Lung (tissue), 12 donors: Measurements from ENCODE around the gene ACTA1. TPM values are rescaled to one million over a fixed set of nuclear protein-coding genes. Genes with fewer than 3 reads are reported as not detected.
A peak's percentile ranks its signal among the peaks of the same experiment; 100 is the strongest.

Experiments used
- ATAC-seq: fragments of 200-7000 bp; cut with Tn5 transposase; one replicate; pipeline ENCODE4 v1.9.1; 2020; ENCODE audit warnings: moderate number of reproducible peaks; ENCODE audit not compliant: insufficient read depth, low FRiP score
- DNase-seq, 3 donors: peaks; one replicate each; pipeline ENCODE4 v3.0.0-alpha.2; 2013 to 2017
- H3K27ac ChIP-seq, 2 donors: one replicate each; pipeline ENCODE4 v1.5.1; 2013; ENCODE audit warnings: mild to moderate bottlenecking in 2 of 2, moderate library complexity in 2 of 2, control low read depth in 1 of 2, inconsistent platforms in 1 of 2, low read depth in 1 of 2, low read length in 1 of 2
- H3K27me3 ChIP-seq, 3 donors: one replicate each; pipeline ENCODE4 v1.5.1; 2013; ENCODE audit warnings: low read length in 2 of 3; ENCODE audit not compliant: control insufficient read depth in 3 of 3, insufficient read depth in 3 of 3
- H3K36me3 ChIP-seq, 4 donors: one replicate each; pipeline ENCODE4 v1.5.1; 2013; ENCODE audit warnings: low read length in 4 of 4, mild to moderate bottlenecking in 1 of 4, moderate library complexity in 1 of 4; ENCODE audit not compliant: control insufficient read depth in 4 of 4, insufficient read depth in 4 of 4
- H3K4me1 ChIP-seq, 5 donors: one replicate each; pipeline ENCODE4 v1.5.1; 2013; ENCODE audit warnings: low read length in 5 of 5, mild to moderate bottlenecking in 2 of 5, moderate library complexity in 1 of 5; ENCODE audit not compliant: control insufficient read depth in 5 of 5, insufficient read depth in 5 of 5
- H3K4me3 ChIP-seq: one replicate; pipeline ENCODE4 v1.5.1; 2013; ENCODE audit warnings: mild to moderate bottlenecking, control low read depth, moderate library complexity
- H3K9ac ChIP-seq, 2 donors: one replicate each; pipeline ENCODE4 v1.5.1; 2013; ENCODE audit warnings: low read length in 2 of 2, control low read depth in 1 of 2; ENCODE audit not compliant: insufficient read depth in 1 of 2
- H3K9me3 ChIP-seq, 4 donors: one replicate each; pipeline ENCODE4 v1.5.1; 2013; ENCODE audit warnings: low read length in 3 of 4, mild to moderate bottlenecking in 1 of 4, moderate library complexity in 1 of 4; ENCODE audit not compliant: control insufficient read depth in 4 of 4, insufficient read depth in 3 of 4
- WGBS, 2 donors: extraction: QIAGEN DNeasy Blood & Tissue Kit; methylation state at CpG; one replicate each; pipeline ENCODE4 v1.1.7; 2013; 5-methylcytosine and 5-hydroxymethylcytosine counted together
- polyA plus RNA-seq, 2 donors: library from polyadenylated mRNA; stranded (reverse); fragments of 200-250 nt; gene quantifications; one replicate each; pipeline ENCODE4 v1.2.1, GENCODE V29; 2013
- total RNA-seq, 2 donors: library from RNA; depleted of rRNA in 1 of 2; stranded (reverse); fragments of >200 nt in 1 of 2; gene quantifications; one replicate each; pipeline ENCODE4 v1.2.1, GENCODE V29; 2014 to 2021
- TF ChIP-seq, protein P1 (sequence below): IDR thresholded peaks from 2 replicates; pipeline ENCODE4 v1.5.1; 2012; ENCODE audit warnings: mild to moderate bottlenecking; ENCODE audit errors: control extremely low read depth, extremely low read depth
- donor health status: control.
- donor health status: control.
- donor health status: Bipolar disorder and iron deficiency.
- donor health status: healthy.
- donor health status: DM: yes; HTN: yes; CAD: no.

Gene ACTA1
- total and polyA plus RNA-seq, 4 donors, result 0.33 to 1.4 (median 0.77) TPM

- TF ChIP-seq, protein P1, sequence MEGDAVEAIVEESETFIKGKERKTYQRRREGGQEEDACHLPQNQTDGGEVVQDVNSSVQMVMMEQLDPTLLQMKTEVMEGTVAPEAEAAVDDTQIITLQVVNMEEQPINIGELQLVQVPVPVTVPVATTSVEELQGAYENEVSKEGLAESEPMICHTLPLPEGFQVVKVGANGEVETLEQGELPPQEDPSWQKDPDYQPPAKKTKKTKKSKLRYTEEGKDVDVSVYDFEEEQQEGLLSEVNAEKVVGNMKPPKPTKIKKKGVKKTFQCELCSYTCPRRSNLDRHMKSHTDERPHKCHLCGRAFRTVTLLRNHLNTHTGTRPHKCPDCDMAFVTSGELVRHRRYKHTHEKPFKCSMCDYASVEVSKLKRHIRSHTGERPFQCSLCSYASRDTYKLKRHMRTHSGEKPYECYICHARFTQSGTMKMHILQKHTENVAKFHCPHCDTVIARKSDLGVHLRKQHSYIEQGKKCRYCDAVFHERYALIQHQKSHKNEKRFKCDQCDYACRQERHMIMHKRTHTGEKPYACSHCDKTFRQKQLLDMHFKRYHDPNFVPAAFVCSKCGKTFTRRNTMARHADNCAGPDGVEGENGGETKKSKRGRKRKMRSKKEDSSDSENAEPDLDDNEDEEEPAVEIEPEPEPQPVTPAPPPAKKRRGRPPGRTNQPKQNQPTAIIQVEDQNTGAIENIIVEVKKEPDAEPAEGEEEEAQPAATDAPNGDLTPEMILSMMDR, result no peak
- H3K36me3 ChIP-seq, result peaks cover 6 to 31% (median 15%) of the 10 kb centered on the region in 4 donors
- 91 to 94% methylated on average over 4 of the region's 4 CpGs for WGBS, 2 donors
- ATAC-seq, result no peak
- H3K9ac ChIP-seq, result no peak overlapping the region
- no peak for DNase-seq
- H3K27me3 ChIP-seq, result no peaks in the 10 kb centered on the region
- no peaks in the 10 kb centered on the region for H3K9me3 ChIP-seq
- no peak overlapping the region for H3K4me3 ChIP-seq
- H3K27ac ChIP-seq, result no peak overlapping the region
- no peaks in the 10 kb centered on the region for H3K4me1 ChIP-seq
Observed at GRCh38 chr1:229454056-229454455, 20.2 kb upstream of the ACTA1 start.

DNA sequence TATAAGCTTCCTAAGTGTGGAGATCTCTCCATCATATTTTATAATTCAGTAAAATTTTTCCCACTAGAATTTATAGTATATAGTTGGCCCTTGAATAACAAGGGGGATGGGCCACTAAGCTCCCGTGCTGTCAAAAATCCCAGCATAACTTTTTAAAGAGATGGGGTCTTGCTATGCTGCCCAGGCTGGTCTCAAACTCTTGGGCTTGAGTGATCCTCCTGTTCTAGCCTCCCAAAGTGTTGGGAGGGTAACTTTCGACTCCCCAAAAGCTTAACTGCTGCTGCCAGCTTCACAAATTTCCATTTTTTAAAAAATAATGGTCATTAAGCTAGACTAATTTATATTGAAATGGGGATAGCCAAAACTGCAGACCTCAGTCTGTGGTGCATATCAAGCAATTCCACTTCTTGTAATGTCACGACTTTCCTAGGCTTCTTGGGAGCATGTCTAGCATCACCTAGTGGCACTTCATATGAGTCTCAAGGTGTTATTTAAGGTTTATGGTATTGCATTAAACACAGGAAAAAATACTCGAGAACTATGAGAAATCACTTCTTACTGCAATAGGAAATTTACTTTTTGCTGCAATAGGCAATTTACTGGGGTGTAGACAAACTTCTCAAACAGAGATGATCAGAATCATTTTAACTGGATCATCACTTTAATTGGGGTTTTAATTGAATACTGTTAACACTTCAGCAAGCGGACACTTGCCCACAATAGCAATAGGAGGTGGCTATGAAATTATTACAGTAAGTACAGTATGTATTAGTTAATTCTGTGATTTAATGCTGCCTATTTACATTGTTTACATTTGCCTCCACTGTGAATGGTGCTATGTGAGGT, 19.3 kb upstream of the ACTA1 start:
- 79 to 82% methylated on average over 5 of the region's 5 CpGs for WGBS, 2 donors
- Histone ChIP-seq H3K4me3 (no peak overlapping the region), H3K27me3 (no peaks in the 10 kb centered on the region), H3K4me1 (no peaks in the 10 kb centered on the region), H3K9ac (no peak overlapping the region), H3K36me3 (peaks cover 6 to 29% (median 17%) of the 10 kb centered on the region in 4 donors), H3K9me3 (no peaks in the 10 kb centered on the region), H3K27ac (no peak overlapping the region)
- ATAC-seq (no peak), DNase-seq (peak in 1 of 3 donors; percentile 36)
- TF ChIP-seq, protein P1, result peak; percentile 15

DNA sequence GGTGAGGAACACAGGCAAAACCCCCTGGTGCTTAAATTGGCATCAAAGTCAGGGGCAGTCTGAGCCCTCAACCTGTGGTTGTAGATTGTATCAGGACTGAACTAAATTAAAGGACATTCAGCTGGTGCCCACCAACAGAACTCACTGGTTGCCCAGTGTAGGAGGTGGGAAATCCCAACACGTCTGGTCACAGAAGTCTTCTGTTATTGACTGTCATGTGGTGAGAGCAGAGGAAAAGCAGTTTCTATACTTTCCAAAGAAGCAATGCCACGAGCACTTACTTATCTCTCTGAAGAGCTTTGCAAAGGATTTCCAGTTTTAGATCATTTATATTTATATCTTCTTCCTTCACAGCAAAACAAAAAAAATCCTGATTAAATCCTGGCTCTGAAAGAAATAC, 15.0 kb upstream of the ACTA1 start:
- ATAC-seq (no peak), DNase-seq (no peak)
- Histone ChIP-seq H3K9ac (no peak overlapping the region), H3K4me3 (no peak overlapping the region), H3K27ac (no peak overlapping the region), H3K27me3 (no peaks in the 10 kb centered on the region), H3K9me3 (no peaks in the 10 kb centered on the region), H3K36me3 (peaks cover 9 to 19% (median 11%) of the 10 kb centered on the region in 4 donors), H3K4me1 (peaks cover 0 to 2% (median 0%) of the 10 kb centered on the region in 5 donors)
- TF ChIP-seq, protein P1, result no peak
- 70 to 73% methylated on average over 2 of the region's 2 CpGs for WGBS, 2 donors
